G401.6 (cell line): ENCODE data around the gene DAD1.

Source experiments
- FAIRE-seq: peaks from 2 replicates; lab custom pipeline; 2012; peaks lifted over from hg19 to GRCh38; lab: Jason Lieb, UNC

DAD1 gene

DNA sequence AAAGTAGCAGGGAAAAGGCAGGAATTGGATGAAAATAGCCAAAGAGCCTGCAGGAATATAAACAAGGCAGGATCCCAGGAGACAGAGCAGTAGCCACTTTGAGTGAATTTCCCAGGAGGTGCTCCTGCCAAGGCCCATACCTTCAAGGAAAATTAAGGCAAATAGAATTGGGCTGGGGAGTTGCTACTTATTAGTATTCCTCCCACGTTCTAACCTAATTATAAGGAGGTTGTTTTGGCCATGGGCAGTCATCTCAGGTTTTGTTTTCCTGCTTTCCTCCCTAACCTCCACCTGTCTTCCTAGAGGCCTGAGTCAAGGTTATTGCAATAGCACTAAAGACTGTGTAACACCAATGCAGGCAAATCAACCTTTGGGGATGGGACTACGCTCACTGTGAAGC is 73.1 kb downstream of the DAD1 start:
- no peak for FAIRE-seq
